Lung (tissue), 12 donors: ENCODE results near the gene COA7. TPM values are rescaled to one million over a fixed set of nuclear protein-coding genes. Genes with fewer than 3 reads are reported as not detected.

Experiments used
- ATAC-seq: fragments of 200-7000 bp; cut with Tn5 transposase; one replicate; pipeline ENCODE4 v1.9.1; 2020; ENCODE audit warnings: moderate number of reproducible peaks; ENCODE audit not compliant: insufficient read depth, low FRiP score
- DNase-seq, 3 donors: peaks; one replicate each; pipeline ENCODE4 v3.0.0-alpha.2; 2013 to 2017
- H3K27ac ChIP-seq, 2 donors: one replicate each; pipeline ENCODE4 v1.5.1; 2013; ENCODE audit warnings: mild to moderate bottlenecking in 2 of 2, moderate library complexity in 2 of 2, control low read depth in 1 of 2, inconsistent platforms in 1 of 2, low read depth in 1 of 2, low read length in 1 of 2
- H3K27me3 ChIP-seq, 3 donors: one replicate each; pipeline ENCODE4 v1.5.1; 2013; ENCODE audit warnings: low read length in 2 of 3; ENCODE audit not compliant: control insufficient read depth in 3 of 3, insufficient read depth in 3 of 3
- H3K36me3 ChIP-seq, 4 donors: one replicate each; pipeline ENCODE4 v1.5.1; 2013; ENCODE audit warnings: low read length in 4 of 4, mild to moderate bottlenecking in 1 of 4, moderate library complexity in 1 of 4; ENCODE audit not compliant: control insufficient read depth in 4 of 4, insufficient read depth in 4 of 4
- H3K4me1 ChIP-seq, 5 donors: one replicate each; pipeline ENCODE4 v1.5.1; 2013; ENCODE audit warnings: low read length in 5 of 5, mild to moderate bottlenecking in 2 of 5, moderate library complexity in 1 of 5; ENCODE audit not compliant: control insufficient read depth in 5 of 5, insufficient read depth in 5 of 5
- H3K4me3 ChIP-seq: one replicate; pipeline ENCODE4 v1.5.1; 2013; ENCODE audit warnings: mild to moderate bottlenecking, control low read depth, moderate library complexity
- H3K9ac ChIP-seq, 2 donors: one replicate each; pipeline ENCODE4 v1.5.1; 2013; ENCODE audit warnings: low read length in 2 of 2, control low read depth in 1 of 2; ENCODE audit not compliant: insufficient read depth in 1 of 2
- H3K9me3 ChIP-seq, 4 donors: one replicate each; pipeline ENCODE4 v1.5.1; 2013; ENCODE audit warnings: low read length in 3 of 4, mild to moderate bottlenecking in 1 of 4, moderate library complexity in 1 of 4; ENCODE audit not compliant: control insufficient read depth in 4 of 4, insufficient read depth in 3 of 4
- CTCF ChIP-seq: IDR thresholded peaks from 2 replicates; pipeline ENCODE4 v1.5.1; 2012; ENCODE audit warnings: mild to moderate bottlenecking; ENCODE audit errors: control extremely low read depth, extremely low read depth
- WGBS, 2 donors: extraction: QIAGEN DNeasy Blood & Tissue Kit; methylation state at CpG; one replicate each; pipeline ENCODE4 v1.1.7; 2013; 5-methylcytosine and 5-hydroxymethylcytosine counted together
- polyA plus RNA-seq, 2 donors: library from polyadenylated mRNA; stranded (reverse); fragments of 200-250 nt; gene quantifications; one replicate each; pipeline ENCODE4 v1.2.1, GENCODE V29; 2013
- total RNA-seq, 2 donors: library from RNA; depleted of rRNA in 1 of 2; stranded (reverse); fragments of >200 nt in 1 of 2; gene quantifications; one replicate each; pipeline ENCODE4 v1.2.1, GENCODE V29; 2014 to 2021
- donor health status: control.
- donor health status: control.
- donor health status: Bipolar disorder and iron deficiency.
- donor health status: healthy.
- donor health status: DM: yes; HTN: yes; CAD: no.

COA7 gene
- total and polyA plus RNA-seq, 4 donors: 4.8 to 20.4 (median 8.5) TPM

- Histone ChIP-seq H3K27me3 (no peaks in the 10 kb centered on the region), H3K4me1 (peaks cover 0 to 6% (median 0%) of the 10 kb centered on the region in 5 donors), H3K27ac (no peak overlapping the region), H3K9ac (no peak overlapping the region), H3K4me3 (no peak overlapping the region), H3K36me3 (no peaks in the 10 kb centered on the region), H3K9me3 (no peaks in the 10 kb centered on the region)
- DNase-seq (no peak), ATAC-seq (no peak)
- 22 to 68% methylated on average over 1 of the region's 1 CpG for WGBS, 2 donors
- TF ChIP-seq CTCF: no peak
Observed at GRCh38 chr1:52672946-52673345, 25.2 kb downstream of the COA7 start.

- H3K27me3 ChIP-seq: no peaks in the 10 kb centered on the region
- H3K27ac ChIP-seq: no peak overlapping the region
- no peak for ATAC-seq
- DNase-seq: no peak
- no peak overlapping the region for H3K4me3 ChIP-seq
- no peaks in the 10 kb centered on the region for H3K9me3 ChIP-seq
- H3K9ac ChIP-seq: no peak overlapping the region
- TF ChIP-seq CTCF: no peak
- WGBS, 2 donors: 71 to 96% methylated on average over 2 of the region's 2 CpGs
- H3K36me3 ChIP-seq: no peaks in the 10 kb centered on the region
- H3K4me1 ChIP-seq: no peaks in the 10 kb centered on the region
Observed at GRCh38 chr1:52670604-52671003, 27.5 kb downstream of the COA7 start.

- ATAC-seq: no peak
- TF ChIP-seq CTCF: no peak
Observed at GRCh38 chr1:52669696-52670095, 28.5 kb downstream of the COA7 start.

GRCh38 chr1:52668711-52669110, 29.4 kb downstream of the COA7 start:
- WGBS, 2 donors: 96 to 98% methylated on average over 2 of the region's 2 CpGs
- no peaks in the 10 kb centered on the region for H3K4me1 ChIP-seq
- H3K9ac ChIP-seq: no peak overlapping the region
- TF ChIP-seq CTCF: no peak
- H3K27me3 ChIP-seq: no peaks in the 10 kb centered on the region
- H3K36me3 ChIP-seq: no peaks in the 10 kb centered on the region
- DNase-seq (no peak), ATAC-seq (no peak)
- no peak overlapping the region for H3K4me3 ChIP-seq
- H3K9me3 ChIP-seq: no peaks in the 10 kb centered on the region
- H3K27ac ChIP-seq: no peak overlapping the region

More at GRCh38 chr1:52669696-52670095, 28.5 kb downstream of the COA7 start:
- Histone ChIP-seq H3K27ac (no peak overlapping the region), H3K4me1 (no peaks in the 10 kb centered on the region), H3K9ac (no peak overlapping the region), H3K27me3 (no peaks in the 10 kb centered on the region), H3K9me3 (no peaks in the 10 kb centered on the region), H3K4me3 (no peak overlapping the region), H3K36me3 (no peaks in the 10 kb centered on the region)
- DNase-seq: no peak
- 96 to 100% methylated on average over 1 of the region's 1 CpG for WGBS, 2 donors
